ENCODE measurements around the gene GPR142.
A peak's percentile ranks its signal among the peaks of the same experiment; 100 is the strongest.

GPR142 gene

DNA sequence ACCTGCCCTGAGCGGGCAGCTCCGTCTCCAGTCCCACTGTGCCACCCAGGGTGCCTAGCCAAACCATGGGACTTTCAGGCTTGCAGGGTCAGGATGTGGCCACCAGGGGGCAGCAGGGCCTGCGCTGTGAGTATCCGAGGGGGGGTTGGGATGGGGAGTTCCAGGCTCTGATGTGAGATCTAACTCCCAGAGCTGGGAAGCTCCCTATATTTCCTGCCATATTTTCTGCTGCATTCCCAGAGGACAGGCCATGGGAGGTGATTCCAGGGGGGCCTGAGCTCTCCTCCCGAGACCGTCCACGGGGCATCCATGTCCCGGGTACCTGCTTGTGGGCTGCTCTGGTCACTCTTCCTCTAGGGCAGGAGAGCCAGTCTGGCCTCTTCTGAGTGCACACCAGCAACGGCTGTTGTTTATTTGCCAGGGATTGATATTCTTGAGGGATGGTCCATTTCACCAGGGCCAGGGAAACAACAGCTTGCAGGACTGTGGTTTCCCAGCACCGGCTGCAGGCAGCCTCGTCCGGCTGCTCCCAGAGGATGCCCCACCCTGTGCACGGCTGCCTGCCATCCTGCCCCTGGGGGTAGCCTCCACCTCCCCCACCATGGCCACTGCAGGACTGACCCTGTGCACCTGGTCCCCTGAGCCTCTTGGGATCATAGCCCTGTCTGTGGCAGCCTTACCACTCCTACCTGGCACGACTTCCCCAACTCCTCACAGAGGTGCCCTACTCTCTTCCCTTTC lies 1.2 kb downstream of the GPR142 start:
- H3K9ac ChIP-seq (ENCODE audit: low read depth in 1 of 2, low read length in 2 of 2), result peak overlapping the region in 1 of 2 donors; percentile 37
- H3K27me3 ChIP-seq (ENCODE audit: control insufficient read depth in 1 of 2, insufficient read depth in 2 of 2, low read length in 2 of 2), result peaks cover 1 to 4% of the 10 kb centered on the region in 2 donors
- peak overlapping the region in 1 of 2 donors; percentile 40 for H3K4me3 ChIP-seq (ENCODE audit: low read depth in 1 of 2, low read length in 2 of 2)
- no peaks in the 10 kb centered on the region for H3K9me3 ChIP-seq (ENCODE audit: control insufficient read depth in 1 of 2, low read length in 2 of 2)
- H3K4me1 ChIP-seq (ENCODE audit: control insufficient read depth in 1 of 2, insufficient read depth in 2 of 2, low read length in 2 of 2), result peaks cover 10% of the 10 kb centered on the region in 2 donors
- H3K27ac ChIP-seq (ENCODE audit: low read depth, low read length), result no peak overlapping the region
- no peaks in the 10 kb centered on the region for H3K36me3 ChIP-seq (ENCODE audit: control insufficient read depth in 1 of 2, insufficient read depth in 2 of 2, low read length in 2 of 2)

DNA sequence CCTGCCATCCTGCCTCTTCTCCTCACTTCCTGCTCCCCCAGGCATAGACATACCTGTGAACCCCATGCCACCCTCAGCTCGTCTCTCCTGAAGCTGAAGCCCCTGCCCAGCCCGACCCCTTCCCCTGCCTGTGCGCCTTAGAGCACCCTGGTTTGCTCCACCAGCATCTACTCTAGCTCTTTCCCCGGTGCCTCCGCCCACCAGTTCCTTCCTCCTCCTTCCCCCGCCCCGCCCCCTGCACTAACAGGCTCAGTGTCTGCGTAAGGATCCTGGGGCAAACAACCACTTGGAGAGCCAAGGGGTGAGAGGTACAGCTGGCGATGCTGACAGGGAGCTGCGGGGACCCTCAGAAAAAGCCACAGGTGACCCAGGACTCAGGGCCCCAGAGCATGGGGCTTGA lies 1.9 kb downstream of the GPR142 start:
- no peak overlapping the region for H3K27ac ChIP-seq (ENCODE audit: low read depth, low read length)
- no peaks in the 10 kb centered on the region for H3K36me3 ChIP-seq (ENCODE audit: control insufficient read depth in 1 of 2, insufficient read depth in 2 of 2, low read length in 2 of 2)
- peak overlapping the region in 1 of 2 donors; percentile 37 for H3K9ac ChIP-seq (ENCODE audit: low read depth in 1 of 2, low read length in 2 of 2)

DNA sequence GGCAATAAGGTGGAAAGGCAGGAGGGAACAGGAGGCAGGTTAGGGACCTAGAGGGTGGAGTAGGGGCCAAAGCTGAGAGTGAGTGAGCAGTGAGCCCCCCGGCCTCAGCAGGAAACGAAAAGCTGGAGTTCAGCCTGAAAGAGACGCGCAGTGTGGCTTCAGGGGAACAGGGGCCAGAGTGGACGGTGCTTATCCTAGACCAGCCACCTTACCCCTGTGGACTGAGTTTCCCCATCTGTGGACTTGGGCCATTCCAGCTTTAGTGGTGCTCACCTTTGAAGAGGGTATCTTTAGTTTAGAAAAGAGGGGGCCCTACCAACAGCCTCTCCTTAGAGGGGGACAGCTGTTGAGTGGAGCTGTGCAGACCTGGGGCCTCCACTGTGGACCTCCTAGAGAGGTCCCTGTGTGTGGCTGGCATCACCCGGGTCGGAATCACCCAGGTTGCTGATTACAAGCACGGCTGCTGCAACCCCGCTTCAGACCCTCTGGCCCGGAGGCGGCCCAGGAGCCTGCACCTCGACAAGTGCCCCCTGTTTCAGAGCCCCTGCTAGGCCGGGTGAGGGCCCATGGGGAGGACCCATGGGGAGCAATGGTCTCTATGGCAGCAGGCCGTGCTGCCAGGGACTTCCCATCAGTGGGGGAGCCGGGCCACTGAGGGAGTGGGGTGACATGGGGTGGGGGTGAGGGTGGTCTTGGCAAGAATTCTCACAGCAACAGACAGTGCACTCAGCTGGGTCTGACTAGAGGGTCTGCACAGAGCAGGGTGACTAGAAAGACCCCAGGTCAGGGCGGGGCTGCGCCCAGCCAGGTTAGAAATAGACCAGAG lies 2.6 kb downstream of the GPR142 start:
- no peak overlapping the region for H3K4me3 ChIP-seq (ENCODE audit: low read depth in 1 of 2, low read length in 2 of 2)
- no peak overlapping the region for H3K27ac ChIP-seq (ENCODE audit: low read depth, low read length)
- no peaks in the 10 kb centered on the region for H3K36me3 ChIP-seq (ENCODE audit: control insufficient read depth in 1 of 2, insufficient read depth in 2 of 2, low read length in 2 of 2)
- peaks cover 0 to 4% of the 10 kb centered on the region in 2 donors for H3K27me3 ChIP-seq (ENCODE audit: control insufficient read depth in 1 of 2, insufficient read depth in 2 of 2, low read length in 2 of 2)
- H3K4me1 ChIP-seq (ENCODE audit: control insufficient read depth in 1 of 2, insufficient read depth in 2 of 2, low read length in 2 of 2), result peaks cover 21 to 22% of the 10 kb centered on the region in 2 donors
- no peaks in the 10 kb centered on the region for H3K9me3 ChIP-seq (ENCODE audit: control insufficient read depth in 1 of 2, low read length in 2 of 2)
- H3K9ac ChIP-seq (ENCODE audit: low read depth in 1 of 2, low read length in 2 of 2), result peak overlapping the region in 1 of 2 donors; percentile 37

More for the DNA sequence above, 1.9 kb downstream of the GPR142 start:
- Histone ChIP-seq H3K4me1 (ENCODE audit: control insufficient read depth in 1 of 2, insufficient read depth in 2 of 2, low read length in 2 of 2) (peaks cover 17 to 18% of the 10 kb centered on the region in 2 donors), H3K9me3 (ENCODE audit: control insufficient read depth in 1 of 2, low read length in 2 of 2) (no peaks in the 10 kb centered on the region), H3K4me3 (ENCODE audit: low read depth in 1 of 2, low read length in 2 of 2) (no peak overlapping the region), H3K27me3 (ENCODE audit: control insufficient read depth in 1 of 2, insufficient read depth in 2 of 2, low read length in 2 of 2) (peaks cover 0 to 4% of the 10 kb centered on the region in 2 donors)

DNA sequence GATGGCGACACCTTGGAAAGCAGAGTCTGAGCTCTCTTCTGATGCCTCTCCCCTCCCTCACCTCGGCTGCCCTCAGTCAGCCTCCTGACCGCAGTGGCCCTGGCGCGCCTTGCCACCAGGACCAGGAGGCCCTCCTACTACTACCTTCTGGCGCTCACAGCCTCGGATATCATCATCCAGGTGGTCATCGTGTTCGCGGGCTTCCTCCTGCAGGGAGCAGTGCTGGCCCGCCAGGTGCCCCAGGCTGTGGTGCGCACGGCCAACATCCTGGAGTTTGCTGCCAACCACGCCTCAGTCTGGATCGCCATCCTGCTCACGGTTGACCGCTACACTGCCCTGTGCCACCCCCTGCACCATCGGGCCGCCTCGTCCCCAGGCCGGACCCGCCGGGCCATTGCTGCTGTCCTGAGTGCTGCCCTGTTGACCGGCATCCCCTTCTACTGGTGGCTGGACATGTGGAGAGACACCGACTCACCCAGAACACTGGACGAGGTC lies 4.4 kb downstream of the GPR142 start:
- H3K4me1 ChIP-seq (ENCODE audit: control insufficient read depth in 1 of 2, insufficient read depth in 2 of 2, low read length in 2 of 2), result peaks cover 21 to 22% of the 10 kb centered on the region in 2 donors
- no peak overlapping the region for H3K27ac ChIP-seq (ENCODE audit: low read depth, low read length)

DNA sequence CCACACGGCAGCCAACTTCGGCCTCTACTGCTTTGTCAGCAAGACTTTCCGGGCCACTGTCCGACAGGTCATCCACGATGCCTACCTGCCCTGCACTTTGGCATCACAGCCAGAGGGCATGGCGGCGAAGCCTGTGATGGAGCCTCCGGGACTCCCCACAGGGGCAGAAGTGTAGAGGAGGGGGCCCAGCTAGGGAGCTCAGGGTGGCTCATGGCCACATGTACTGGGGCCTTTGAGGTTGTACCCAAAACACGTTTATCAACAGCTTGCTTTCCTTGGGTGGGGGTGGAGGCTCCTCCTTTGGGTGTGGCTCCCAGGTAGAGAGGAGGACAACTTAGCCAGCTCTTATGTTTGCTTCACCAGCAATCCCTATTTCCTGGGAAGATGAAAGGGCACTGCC lies 5.1 kb downstream of the GPR142 start:
- Histone ChIP-seq H3K9me3 (ENCODE audit: control insufficient read depth in 1 of 2, low read length in 2 of 2) (no peaks in the 10 kb centered on the region), H3K4me1 (ENCODE audit: control insufficient read depth in 1 of 2, insufficient read depth in 2 of 2, low read length in 2 of 2) (peaks cover 21 to 22% of the 10 kb centered on the region in 2 donors), H3K27ac (ENCODE audit: low read depth, low read length) (no peak overlapping the region), H3K4me3 (ENCODE audit: low read depth in 1 of 2, low read length in 2 of 2) (no peak overlapping the region), H3K36me3 (ENCODE audit: control insufficient read depth in 1 of 2, insufficient read depth in 2 of 2, low read length in 2 of 2) (no peaks in the 10 kb centered on the region), H3K27me3 (ENCODE audit: control insufficient read depth in 1 of 2, insufficient read depth in 2 of 2, low read length in 2 of 2) (no peaks in the 10 kb centered on the region), H3K9ac (ENCODE audit: low read depth in 1 of 2, low read length in 2 of 2) (no peak overlapping the region)

More for the DNA sequence above, 4.4 kb downstream of the GPR142 start:
- Histone ChIP-seq H3K36me3 (ENCODE audit: control insufficient read depth in 1 of 2, insufficient read depth in 2 of 2, low read length in 2 of 2) (no peaks in the 10 kb centered on the region), H3K4me3 (ENCODE audit: low read depth in 1 of 2, low read length in 2 of 2) (no peak overlapping the region), H3K9me3 (ENCODE audit: control insufficient read depth in 1 of 2, low read length in 2 of 2) (no peaks in the 10 kb centered on the region), H3K9ac (ENCODE audit: low read depth in 1 of 2, low read length in 2 of 2) (no peak overlapping the region), H3K27me3 (ENCODE audit: control insufficient read depth in 1 of 2, insufficient read depth in 2 of 2, low read length in 2 of 2) (no peaks in the 10 kb centered on the region)

DNA sequence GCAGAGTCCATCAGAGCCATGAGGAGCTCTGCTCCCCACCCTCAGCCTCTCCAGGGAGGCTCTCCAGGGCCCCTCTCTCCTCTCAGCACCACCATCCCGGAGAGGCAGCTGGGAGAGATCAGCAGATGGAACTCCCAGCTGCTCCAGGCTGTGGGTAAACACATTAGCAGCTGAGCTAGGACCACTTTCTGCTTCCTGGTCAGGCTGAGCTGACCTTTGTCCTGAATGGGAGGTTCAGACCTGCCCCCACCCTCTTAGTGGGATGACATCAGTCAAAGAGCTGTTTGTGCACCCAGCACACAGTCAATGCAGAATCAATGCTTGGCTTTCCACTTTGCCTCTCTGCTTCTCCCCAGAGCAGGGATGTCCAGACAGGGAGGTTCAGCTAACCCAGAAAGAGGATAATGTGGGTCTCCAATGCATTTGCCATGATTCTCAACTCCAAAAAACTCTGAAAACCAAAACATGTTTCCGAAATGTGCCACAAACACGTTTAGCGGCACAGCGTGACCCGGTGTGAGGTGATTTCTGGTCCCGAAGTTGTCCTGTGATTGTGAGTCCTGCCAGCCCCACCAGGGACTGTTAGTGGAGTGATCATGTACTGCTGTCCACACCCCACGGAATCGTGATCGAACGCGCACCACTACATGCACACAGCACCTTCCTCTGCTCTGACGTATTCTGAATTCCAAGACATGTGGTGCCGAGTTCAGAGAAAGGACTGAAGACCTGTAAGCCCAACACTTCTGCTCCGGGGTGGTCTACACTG lies 6.7 kb downstream of the GPR142 start:
- H3K27me3 ChIP-seq (ENCODE audit: control insufficient read depth in 1 of 2, insufficient read depth in 2 of 2, low read length in 2 of 2), result no peaks in the 10 kb centered on the region
- peak overlapping the region; percentile 4 to 23 for H3K4me3 ChIP-seq (ENCODE audit: low read depth in 1 of 2, low read length in 2 of 2)
- no peaks in the 10 kb centered on the region for H3K9me3 ChIP-seq (ENCODE audit: control insufficient read depth in 1 of 2, low read length in 2 of 2)
- peaks cover 13 to 15% of the 10 kb centered on the region in 2 donors for H3K4me1 ChIP-seq (ENCODE audit: control insufficient read depth in 1 of 2, insufficient read depth in 2 of 2, low read length in 2 of 2)
- H3K9ac ChIP-seq (ENCODE audit: low read depth in 1 of 2, low read length in 2 of 2), result peak overlapping the region; percentile 47 to 55
- no peaks in the 10 kb centered on the region for H3K36me3 ChIP-seq (ENCODE audit: control insufficient read depth in 1 of 2, insufficient read depth in 2 of 2, low read length in 2 of 2)
- H3K27ac ChIP-seq (ENCODE audit: low read depth, low read length), result no peak overlapping the region

DNA sequence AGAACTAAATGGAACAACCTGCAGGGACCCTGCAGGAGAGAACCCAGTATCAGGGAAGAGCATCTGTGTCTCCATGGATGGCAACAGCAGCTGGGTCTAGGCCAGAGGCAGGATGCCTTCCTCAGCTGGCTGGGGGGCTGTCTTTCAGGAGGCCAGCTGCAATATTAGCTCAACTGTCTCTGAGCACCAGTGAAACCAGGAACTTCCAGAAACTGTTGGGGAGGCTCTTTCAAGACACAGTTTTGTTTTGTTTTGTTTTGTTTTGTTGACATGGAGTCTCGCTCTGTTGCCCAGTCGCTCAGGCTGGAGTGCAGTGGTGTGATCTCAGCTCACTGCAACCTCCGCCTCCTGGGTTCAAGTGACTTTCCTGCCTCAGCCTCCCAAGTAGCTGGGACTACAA lies 7.6 kb downstream of the GPR142 start:
- Histone ChIP-seq H3K27me3 (ENCODE audit: control insufficient read depth in 1 of 2, insufficient read depth in 2 of 2, low read length in 2 of 2) (no peaks in the 10 kb centered on the region), H3K9ac (ENCODE audit: low read depth in 1 of 2, low read length in 2 of 2) (peak overlapping the region in 1 of 2 donors; percentile 55)

DNA sequence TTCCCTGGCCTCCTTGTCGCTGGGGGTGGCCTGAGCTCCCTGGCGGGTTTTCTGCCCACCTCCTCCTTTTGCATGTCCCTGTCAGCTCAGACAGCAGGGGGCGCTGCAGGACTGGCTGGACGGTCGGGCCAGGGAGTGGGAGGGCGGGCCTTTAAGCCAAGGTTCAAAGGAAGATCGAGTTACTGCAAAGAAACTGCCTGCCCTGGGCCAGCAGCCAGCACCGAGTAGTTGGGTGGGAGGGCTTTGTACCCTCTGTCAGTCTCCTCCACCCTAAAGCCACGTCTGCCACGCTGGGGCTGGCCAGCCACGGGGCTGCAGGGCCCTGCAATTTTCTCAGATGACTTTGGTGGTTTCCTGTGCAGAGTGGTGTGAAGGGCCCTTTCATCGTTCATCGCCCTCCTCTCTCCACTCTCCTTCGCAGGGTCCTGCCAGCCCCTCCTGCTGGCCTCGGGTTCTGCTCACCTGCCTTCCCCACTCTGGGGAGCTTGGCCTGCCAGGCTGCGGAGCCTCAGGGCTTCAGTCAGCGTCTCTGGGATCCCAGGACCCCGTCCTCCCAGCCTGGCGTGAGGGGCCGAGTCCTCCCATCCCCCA lies 12.3 kb downstream of the GPR142 start:
- no peaks in the 10 kb centered on the region for H3K36me3 ChIP-seq (ENCODE audit: control insufficient read depth in 1 of 2, insufficient read depth in 2 of 2, low read length in 2 of 2)
- H3K27me3 ChIP-seq (ENCODE audit: control insufficient read depth in 1 of 2, insufficient read depth in 2 of 2, low read length in 2 of 2), result no peaks in the 10 kb centered on the region
- peak overlapping the region; percentile 46 for H3K27ac ChIP-seq (ENCODE audit: low read depth, low read length)
- no peaks in the 10 kb centered on the region for H3K9me3 ChIP-seq (ENCODE audit: control insufficient read depth in 1 of 2, low read length in 2 of 2)
- peak overlapping the region; percentile 48 to 59 for H3K4me3 ChIP-seq (ENCODE audit: low read depth in 1 of 2, low read length in 2 of 2)
- peak overlapping the region; percentile 46 to 74 for H3K9ac ChIP-seq (ENCODE audit: low read depth in 1 of 2, low read length in 2 of 2)
- H3K4me1 ChIP-seq (ENCODE audit: control insufficient read depth in 1 of 2, insufficient read depth in 2 of 2, low read length in 2 of 2), result peaks cover 22% of the 10 kb centered on the region in 2 donors

More for the DNA sequence above, 7.6 kb downstream of the GPR142 start:
- H3K27ac ChIP-seq (ENCODE audit: low read depth, low read length), result no peak overlapping the region
- H3K36me3 ChIP-seq (ENCODE audit: control insufficient read depth in 1 of 2, insufficient read depth in 2 of 2, low read length in 2 of 2), result no peaks in the 10 kb centered on the region
- H3K4me1 ChIP-seq (ENCODE audit: control insufficient read depth in 1 of 2, insufficient read depth in 2 of 2, low read length in 2 of 2), result peaks cover 19% of the 10 kb centered on the region in 2 donors
- no peaks in the 10 kb centered on the region for H3K9me3 ChIP-seq (ENCODE audit: control insufficient read depth in 1 of 2, low read length in 2 of 2)
- no peak overlapping the region for H3K4me3 ChIP-seq (ENCODE audit: low read depth in 1 of 2, low read length in 2 of 2)

DNA sequence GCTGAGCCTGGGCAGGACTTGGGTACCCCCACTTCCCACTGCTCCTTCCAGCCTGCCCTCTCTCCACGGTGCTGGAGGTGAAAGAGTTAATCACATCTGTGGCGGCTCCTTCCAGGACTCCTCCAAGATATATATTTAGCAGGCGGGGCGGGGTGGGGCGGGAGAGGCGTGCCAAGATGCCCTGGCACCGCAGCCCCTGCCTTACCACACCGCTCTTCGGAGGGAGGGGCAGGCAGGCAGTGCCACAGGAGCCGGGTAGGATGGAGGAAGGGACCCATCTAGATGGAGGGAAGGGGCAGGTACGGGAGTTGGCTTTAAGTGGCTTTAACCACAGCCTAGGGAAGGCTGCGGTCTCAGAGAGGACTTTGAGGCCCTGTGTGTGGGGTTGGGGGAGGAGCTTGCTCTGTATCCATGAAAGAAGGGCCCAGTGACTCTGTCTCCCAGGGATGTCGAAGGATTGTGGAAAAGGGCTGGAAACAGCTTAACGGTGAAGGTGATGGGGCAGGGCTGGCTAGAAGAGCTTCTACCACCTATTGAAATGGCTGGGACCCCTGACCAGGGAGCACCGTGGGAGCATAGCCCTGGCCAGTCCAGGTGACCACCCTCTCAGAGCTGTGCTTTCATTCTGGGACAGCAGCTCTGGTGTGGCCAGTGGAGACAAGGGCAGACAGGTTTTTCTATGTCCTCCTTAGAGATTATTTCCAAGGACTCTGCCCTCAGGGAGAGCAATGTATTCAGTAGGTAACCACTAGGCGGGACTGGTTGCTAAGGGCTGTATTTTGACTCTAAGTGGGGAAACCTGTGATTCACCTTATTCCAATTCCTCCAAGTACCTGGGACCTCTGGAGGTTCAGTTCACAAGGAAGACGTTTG lies 13.0 kb downstream of the GPR142 start:
- H3K27ac ChIP-seq (ENCODE audit: low read depth, low read length), result peak overlapping the region; percentile 71
- H3K27me3 ChIP-seq (ENCODE audit: control insufficient read depth in 1 of 2, insufficient read depth in 2 of 2, low read length in 2 of 2), result no peaks in the 10 kb centered on the region
- peaks cover 21 to 22% of the 10 kb centered on the region in 2 donors for H3K4me1 ChIP-seq (ENCODE audit: control insufficient read depth in 1 of 2, insufficient read depth in 2 of 2, low read length in 2 of 2)
- no peaks in the 10 kb centered on the region for H3K9me3 ChIP-seq (ENCODE audit: control insufficient read depth in 1 of 2, low read length in 2 of 2)
- H3K36me3 ChIP-seq (ENCODE audit: control insufficient read depth in 1 of 2, insufficient read depth in 2 of 2, low read length in 2 of 2), result no peaks in the 10 kb centered on the region
- peak overlapping the region; percentile 48 to 59 for H3K4me3 ChIP-seq (ENCODE audit: low read depth in 1 of 2, low read length in 2 of 2)
- H3K9ac ChIP-seq (ENCODE audit: low read depth in 1 of 2, low read length in 2 of 2), result peak overlapping the region; percentile 46 to 74

All from duodenal mucosa (tissue), 2 donors.